GM19043 (cell line): ENCODE measurements around the gene COIL.
"Not testable (repeated sequence)": the region's sequence is repeated elsewhere in the genome, so short reads cannot be mapped to it uniquely, and the experiment has no call there.

Source experiments
- ATAC-seq: cut with Tn5 transposase; IDR thresholded peaks from one replicate; pipeline ENCODE4 v1.9.1; 2021; ENCODE audit warnings: low read depth; ENCODE audit not compliant: unreplicated experiment

COIL gene

GRCh38 chr17:56960596-56961538 lies at the start of gene COIL:
Gene COIL, minus strand, starts transcription at chr17:56961050. Its CDS starts 31 bp downstream, at chr17:56961019.
- ATAC-seq, result peak; percentile 97

GRCh38 chr17:57010487-57010886 lies 49.6 kb upstream of the COIL start:
- no peak for ATAC-seq

GRCh38 chr17:57009737-57010445 lies 49.0 kb upstream of the COIL start:
- no peak for ATAC-seq

- no peak for ATAC-seq
These were observed 48.1 kb upstream of the COIL start for GRCh38 chr17:57008958-57009357.

- no peak for ATAC-seq
These were observed 45.2 kb upstream of the COIL start for GRCh38 chr17:57006040-57006439.

- peak; percentile 87 for ATAC-seq
These were observed 44.2 kb upstream of the COIL start for GRCh38 chr17:57004944-57005579.

GRCh38 chr17:57002904-57003303 lies 42.1 kb upstream of the COIL start:
- ATAC-seq, result no peak

GRCh38 chr17:57001541-57001940 lies 40.7 kb upstream of the COIL start:
- ATAC-seq, result no peak

GRCh38 chr17:56997313-56997712 lies 36.5 kb upstream of the COIL start:
- no peak for ATAC-seq

GRCh38 chr17:56995766-56996165 lies 34.9 kb upstream of the COIL start:
- ATAC-seq, result no peak

GRCh38 chr17:56994009-56994792 lies 33.4 kb upstream of the COIL start:
- no peak for ATAC-seq

GRCh38 chr17:56992364-56992763 lies 31.5 kb upstream of the COIL start:
- ATAC-seq, result no peak

- ATAC-seq, result no peak
These were observed 28.2 kb upstream of the COIL start for GRCh38 chr17:56988901-56989572.

- ATAC-seq, result no peak
These were observed 26.5 kb upstream of the COIL start for GRCh38 chr17:56987283-56987834.

- ATAC-seq, result no peak
These were observed 24.7 kb upstream of the COIL start for GRCh38 chr17:56985371-56986162.

GRCh38 chr17:56983366-56983765 lies 22.5 kb upstream of the COIL start:
- ATAC-seq, result no peak

GRCh38 chr17:56982312-56982711 lies 21.5 kb upstream of the COIL start:
- no peak for ATAC-seq

- ATAC-seq, result not testable (repeated sequence)
These were observed 19.7 kb upstream of the COIL start for GRCh38 chr17:56980526-56980925.

- no peak for ATAC-seq
These were observed 18.2 kb upstream of the COIL start for GRCh38 chr17:56979091-56979480.
